ENCODE results near the gene DNLZ.

DNLZ gene

GRCh38 chr9:136342181-136343120, 21.1 kb downstream of the DNLZ start:
- peak; percentile 48 for DNase-seq

GRCh38 chr9:136341769-136342168, 21.8 kb downstream of the DNLZ start:
- DNase-seq, result no peak

DNA sequence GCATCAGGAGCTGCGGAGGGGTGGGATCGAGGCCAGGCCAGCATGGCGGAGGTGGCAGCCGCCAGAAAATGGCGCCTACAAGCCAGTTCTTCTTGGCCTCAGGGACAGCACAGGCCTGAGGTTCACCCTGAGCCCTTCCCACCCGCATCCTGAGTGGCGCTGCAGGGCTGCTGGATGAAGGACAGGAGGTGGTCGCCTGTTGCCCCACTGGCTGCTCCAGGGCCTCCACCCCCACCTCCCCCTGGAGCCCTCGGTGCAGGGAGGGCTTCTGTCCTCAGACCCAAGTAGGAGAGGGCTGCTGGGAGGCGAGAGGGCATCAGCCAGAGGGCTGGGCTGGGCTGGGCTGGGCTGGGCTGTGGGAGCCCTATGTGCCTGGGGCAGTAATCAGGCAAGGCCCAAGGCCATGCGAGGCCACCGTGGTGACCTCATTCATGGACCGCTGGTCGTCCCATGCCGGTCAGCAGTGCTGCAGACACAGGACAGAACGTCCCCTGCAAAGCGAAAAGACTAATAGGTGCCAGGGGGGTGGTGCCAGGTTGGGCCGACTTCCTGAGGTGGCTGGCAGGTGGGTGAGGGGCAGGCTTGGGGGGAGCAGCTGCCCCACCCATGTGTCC, 22.4 kb downstream of the DNLZ start:
- no peak for DNase-seq

GRCh38 chr9:136340356-136341041, 23.0 kb downstream of the DNLZ start:
- DNase-seq, result no peak

- DNase-seq, result no peak
These were observed 23.6 kb downstream of the DNLZ start for GRCh38 chr9:136339958-136340310.

DNA sequence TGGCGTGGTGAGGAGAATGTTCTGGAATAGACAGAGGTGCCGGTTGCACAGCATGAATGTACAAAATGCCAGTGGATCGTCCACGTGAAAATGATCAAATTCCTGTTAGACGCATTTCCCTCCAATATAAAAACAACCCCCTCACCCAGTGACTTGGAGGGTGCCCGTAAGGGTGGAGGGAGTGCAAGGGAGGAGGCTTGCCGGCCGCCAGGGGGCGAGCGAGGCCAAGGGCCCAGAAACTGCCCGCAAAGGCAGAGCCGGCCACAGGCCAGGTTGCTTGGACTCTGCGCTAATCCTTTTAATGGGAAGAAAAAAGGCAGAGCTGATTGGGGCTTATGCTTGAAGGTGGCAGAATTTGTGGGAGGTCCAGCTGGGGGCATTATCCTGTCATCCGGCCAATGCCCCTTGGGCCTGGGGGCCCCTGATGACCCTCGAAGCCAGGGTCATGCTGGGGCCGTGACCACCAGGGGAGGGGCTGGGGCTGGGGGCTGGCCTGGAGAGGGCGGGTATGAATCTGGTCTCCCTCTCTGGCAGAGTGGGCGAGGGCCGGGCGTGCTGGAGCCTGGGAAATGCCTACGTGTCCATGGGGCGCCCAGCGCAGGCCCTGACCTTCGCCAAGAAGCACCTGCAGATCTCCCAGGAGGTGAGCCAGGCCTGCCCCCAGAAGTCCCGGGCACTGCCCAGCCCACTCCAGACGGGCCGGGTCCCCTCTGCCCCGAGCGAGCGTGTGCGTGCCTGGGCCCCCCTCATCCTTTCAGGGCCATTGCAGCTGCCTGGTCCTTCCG, 24.2 kb downstream of the DNLZ start:
- DNase-seq, result no peak

DNA sequence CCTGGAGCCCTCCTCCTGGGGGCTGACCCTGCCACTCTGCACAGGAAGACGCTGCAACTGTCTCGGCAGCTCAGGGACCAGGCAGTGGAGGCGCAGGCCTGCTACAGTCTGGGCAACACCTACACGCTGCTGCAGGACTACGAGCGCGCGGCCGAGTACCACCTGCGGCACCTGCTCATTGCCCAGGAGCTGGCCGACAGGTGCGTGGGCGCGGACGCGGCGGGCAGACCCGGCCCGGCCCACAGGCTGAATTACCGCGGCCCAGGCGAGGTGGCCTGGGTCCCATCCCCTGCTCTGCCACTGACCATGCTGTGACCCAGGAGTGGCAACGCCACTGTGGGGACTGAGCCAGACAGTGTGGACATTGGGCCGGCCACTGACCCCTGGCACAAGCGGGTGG, 25.0 kb downstream of the DNLZ start:
- no peak for DNase-seq

DNA sequence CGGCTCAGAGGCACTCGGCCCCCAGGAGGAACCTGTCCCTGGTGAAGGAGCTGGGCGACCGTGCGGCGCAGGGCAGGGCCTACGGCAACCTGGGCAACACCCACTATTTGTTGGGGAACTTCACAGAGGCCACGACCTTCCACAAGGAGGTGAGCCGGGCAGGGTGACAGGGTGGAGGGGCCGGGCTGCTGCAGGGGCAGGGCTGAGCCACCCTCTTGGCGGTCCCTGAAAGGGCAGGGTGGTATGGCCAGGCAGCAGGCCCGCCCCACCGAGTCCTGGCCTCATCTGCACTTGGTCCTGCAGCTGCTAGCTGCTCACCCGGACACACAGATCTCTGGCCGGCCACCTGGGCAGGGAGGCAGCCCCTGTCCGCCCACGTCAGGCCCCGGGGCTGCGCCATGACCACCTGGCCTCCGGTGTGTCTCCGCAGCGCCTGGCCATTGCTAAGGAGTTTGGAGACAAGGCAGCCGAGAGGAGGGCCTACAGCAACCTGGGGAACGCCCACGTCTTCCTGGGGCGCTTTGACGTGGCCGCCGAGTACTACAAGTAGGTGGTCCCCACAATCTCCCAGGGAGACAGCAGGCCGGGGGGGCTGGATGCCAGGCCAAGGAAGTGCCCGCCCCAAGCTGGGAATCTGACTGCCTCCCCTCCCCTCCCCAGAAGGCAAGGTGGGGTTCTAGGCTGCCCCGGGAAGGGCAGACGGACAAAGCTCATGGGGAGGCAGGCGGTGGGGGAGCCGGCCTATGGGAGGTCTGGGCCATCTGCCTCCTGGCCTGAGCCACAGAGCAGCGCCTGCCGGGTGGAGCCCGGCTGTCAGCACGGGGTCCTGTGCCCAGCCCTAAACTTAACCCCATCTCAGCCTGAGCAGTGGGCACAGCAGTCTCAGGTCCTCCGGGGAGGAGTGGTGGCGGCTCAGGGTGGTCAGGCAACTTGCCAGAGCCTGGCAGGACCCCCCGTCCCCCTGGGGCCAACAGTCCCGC, 25.8 kb downstream of the DNLZ start:
- DNase-seq, result no peak

GRCh38 chr9:136336881-136337280, 26.7 kb downstream of the DNLZ start:
- no peak for DNase-seq

DNA sequence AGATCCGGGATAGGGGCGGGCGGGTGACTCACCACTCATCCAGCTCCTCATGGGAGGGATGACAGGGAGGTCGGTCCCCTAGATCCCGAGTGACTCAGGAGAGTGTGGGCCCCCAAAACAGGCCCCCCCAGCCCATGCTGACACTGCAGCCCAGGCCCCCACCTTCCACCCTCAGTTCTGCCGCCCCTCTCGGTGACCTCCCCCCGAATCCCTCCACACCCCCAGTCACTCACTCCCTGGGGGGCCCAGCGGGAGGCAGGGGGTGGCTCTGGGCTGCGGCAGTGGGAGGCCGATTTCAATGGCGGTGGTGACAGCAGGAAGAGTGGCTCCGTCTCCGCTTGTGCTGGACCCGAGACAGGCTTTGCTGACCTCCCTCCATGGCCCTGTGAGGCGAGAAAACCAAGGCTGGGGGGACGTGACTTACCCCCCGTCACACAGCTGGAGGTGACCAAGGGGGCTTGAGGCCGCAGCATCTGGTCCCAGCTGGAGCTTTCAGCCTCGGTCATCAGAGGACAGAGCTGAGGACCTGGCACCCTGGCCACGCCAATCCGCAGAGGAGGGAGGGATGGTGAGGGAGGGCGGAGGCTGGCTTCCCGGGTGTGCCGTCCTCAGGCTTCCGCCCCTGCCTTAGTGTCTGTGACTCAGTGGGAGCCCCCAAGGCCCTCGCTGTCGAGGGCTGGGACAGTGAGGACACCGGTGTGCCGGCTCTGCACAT, 27.2 kb downstream of the DNLZ start:
- no peak for DNase-seq

- no peak for DNase-seq
These were observed 28.0 kb downstream of the DNLZ start for GRCh38 chr9:136335296-136336155.

- no peak for DNase-seq
These were observed 29.0 kb downstream of the DNLZ start for GRCh38 chr9:136334541-136334940.

- DNase-seq, result no peak
These were observed 30.1 kb downstream of the DNLZ start for GRCh38 chr9:136333486-136333885.

- DNase-seq, result no peak
These were observed 30.5 kb downstream of the DNLZ start for GRCh38 chr9:136333045-136333444.

DNA sequence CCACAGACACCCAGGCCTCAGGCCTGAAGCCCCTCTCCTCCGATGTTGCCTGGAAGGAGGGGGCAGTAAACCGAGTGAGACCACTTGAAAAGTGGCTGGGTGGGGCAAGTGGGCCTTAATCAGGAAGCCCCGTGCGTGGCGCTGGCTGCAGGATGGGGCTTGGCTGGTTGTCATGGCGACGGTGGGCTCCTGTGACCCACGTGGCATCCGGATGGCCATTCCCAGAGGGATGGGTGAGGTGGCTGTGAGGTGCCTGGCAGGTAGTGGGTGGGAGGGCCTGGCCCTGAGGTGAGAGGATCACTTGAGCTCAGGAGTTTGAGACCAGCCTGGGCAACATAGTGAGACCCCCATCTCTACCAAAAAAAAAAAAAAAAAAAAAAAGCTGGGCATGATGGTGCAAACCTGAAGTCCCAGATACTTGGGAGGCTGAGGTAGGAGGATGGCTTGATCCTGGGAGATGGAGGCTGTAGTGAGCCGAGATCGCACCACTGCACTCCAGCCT, 31.0 kb downstream of the DNLZ start:
- no peak for DNase-seq

- no peak for DNase-seq
These were observed 31.7 kb downstream of the DNLZ start for GRCh38 chr9:136331556-136332481.

DNA sequence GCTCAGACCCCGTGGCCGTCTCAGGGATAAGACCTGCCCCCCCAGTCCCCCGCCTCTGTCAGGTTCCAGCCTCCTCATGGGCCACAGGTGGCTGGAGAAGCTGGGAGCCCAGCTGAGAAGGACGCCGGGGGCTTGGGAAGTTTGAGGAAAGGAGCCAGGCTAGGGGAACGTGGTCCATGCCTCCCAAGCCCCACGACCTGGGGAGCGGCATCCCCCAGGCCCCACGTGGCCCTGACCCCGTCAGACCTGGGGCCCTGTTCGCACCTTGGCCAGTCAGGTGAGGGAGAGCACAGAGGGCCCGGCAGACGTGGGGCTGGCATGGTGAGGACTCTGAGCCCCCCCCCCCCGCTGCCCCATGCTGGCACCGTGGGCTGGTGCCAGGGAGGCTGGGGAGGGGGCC, 32.5 kb downstream of the DNLZ start:
- no peak for DNase-seq

DNA sequence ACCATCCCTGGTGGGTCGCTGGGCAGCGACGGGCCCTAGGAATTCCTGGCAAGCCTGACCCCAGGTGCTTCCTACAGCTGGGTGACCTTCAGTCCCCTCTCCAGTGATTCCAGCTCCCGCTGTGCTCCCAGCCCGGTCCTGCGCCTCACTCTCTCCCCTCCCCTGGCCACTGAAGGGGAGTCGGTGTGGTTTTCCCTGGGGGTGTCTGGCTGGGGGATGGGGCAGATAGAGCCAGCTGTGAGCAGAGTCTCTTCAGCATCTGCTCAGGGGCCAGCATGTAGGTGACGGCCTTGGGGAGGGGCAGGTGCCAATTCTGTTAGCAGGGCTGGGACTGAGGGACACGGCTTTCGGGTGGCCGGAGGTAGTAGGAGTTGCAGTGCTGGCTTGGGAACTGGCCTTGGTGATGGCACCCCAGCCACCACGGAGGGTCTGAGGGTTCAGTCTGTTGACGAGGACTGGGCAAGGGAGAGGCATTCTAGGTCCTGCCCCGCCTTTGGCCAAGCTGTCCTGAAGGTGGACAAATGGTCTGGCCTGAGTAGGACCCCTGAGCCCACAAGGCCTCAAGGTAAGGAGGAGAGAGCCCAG, 33.0 kb downstream of the DNLZ start:
- DNase-seq, result no peak
